HG03280 (cell line): ENCODE data around the gene PTPRZ1.

Experiments used
- ATAC-seq: cut with Tn5 transposase; IDR thresholded peaks from one replicate; pipeline ENCODE4 v1.9.1; 2021; ENCODE audit warnings: mild to moderate bottlenecking, moderate library complexity; ENCODE audit not compliant: unreplicated experiment

The PTPRZ1 gene

DNA sequence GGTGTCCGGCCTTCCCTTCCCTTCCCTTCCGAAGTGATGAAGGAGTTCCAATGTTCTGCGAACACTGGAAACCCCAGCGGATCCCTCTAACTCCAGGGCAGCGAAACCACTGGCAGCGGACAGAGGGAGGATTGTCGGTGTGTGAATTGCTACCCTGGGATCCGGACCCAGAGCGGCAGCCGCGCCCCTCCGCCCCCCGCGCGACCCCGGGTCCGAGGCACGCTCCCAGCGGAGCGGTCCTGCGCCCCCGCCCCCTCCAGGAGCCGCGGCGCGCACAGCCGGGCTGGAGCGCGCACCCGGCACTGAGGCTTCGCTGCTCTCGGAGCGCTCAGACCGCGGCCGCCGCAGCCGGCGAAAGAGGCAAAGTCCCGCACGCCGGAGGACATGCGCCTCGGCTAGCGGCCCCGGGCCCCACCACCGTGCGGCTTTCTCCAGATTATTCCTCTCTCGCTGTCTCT lies at the start of gene PTPRZ1:
PTPRZ1 (plus strand) TSS at position 331 of the 458 bp plus-strand sequence. CDS start 339 bp downstream, outside the sequence.
- no peak for ATAC-seq

DNA sequence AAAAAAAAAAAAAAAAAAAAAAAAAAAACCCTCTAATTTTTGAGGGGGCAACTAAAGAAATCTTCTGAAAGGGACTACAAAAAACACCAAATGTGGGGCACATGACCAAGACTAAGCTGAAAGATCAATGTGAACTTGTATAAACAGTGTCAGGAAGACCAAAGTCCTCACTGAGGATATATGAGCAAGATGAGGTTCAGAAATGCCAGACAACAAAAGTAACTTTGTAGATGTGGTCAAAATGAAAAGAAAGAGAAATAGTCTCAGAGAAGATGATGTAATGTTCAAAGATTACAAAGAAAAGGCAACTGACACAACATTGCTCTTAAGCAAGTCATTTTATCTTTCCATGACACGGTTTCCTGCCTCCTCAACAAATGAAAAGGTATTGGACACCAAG lies 48.7 kb upstream of the PTPRZ1 start:
- no peak for ATAC-seq

DNA sequence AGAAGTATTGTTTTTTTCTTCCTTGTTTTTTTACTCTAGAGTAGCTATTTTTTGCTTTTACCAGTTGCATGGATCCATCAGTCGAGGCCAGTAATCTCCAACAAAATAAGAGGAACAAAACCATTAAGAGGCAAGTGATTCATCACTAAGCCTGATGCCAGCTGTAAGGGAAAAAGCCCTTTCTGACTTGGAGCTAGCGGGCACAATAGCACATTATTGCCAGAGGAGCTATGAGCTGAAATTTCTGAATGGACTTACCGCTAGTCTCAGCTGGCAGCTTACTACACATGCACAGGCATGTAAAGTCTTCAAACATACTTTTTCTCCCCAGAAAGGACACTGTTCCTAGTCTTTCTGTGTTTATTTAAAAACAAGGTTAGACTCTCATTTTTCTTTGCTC lies 41.6 kb upstream of the PTPRZ1 start:
- ATAC-seq = no peak

DNA sequence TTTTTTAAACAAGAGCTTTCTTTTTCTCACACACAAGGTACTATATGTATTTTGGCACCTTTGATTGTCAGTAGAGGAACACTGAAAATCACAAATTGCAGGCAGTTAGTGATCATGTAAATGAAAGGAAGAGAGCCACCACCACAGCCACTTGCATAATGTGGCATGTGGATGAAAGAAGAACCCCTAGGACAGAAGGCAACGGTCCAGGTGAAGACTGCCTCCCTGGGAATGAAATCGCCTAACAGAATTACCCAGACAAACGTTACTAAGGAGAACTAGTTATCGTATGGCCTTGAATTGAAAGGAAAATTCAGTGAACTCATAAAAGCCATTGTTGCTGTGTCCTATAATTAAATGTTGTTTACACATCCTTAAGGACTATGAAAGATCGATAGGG lies 41.2 kb upstream of the PTPRZ1 start:
- ATAC-seq = no peak

DNA sequence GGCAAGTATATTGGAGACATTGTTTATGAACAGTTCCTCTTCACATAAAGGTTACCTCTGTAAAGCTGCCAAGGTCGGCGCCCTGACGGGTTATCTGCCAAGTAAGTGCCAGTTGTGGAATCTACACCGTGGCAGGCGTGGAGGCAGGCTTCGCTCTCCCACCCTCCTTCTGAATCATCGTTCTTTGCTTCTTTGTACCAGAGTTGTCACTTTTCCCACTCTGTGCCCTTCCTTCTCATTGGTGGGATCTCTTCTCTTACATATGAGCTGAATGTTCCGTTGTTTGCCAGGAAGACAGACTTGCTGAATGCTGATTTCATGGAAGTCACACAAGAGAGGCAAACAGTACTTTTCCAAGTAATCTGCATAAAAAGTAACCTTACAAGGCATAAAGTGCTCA lies 40.6 kb upstream of the PTPRZ1 start:
- no peak for ATAC-seq

DNA sequence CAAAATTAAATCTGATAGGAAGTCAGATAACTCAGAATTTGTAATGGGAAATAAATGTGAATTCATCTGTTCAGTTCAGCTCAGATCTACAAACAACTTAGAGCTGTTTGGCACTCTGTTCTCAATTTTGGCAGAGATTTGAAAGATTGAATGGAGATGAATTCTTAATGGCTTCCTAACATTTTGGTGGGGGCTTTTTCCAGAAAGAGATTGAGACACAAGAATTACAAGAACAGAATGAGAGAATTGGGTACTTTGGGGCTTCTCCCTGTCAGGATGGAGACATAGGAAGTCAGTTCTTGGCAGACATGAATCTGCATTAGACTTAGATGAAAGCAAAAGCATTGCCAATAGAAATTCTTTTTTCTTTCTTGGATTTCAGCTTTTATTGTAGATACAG lies 39.0 kb upstream of the PTPRZ1 start:
- no peak for ATAC-seq

DNA sequence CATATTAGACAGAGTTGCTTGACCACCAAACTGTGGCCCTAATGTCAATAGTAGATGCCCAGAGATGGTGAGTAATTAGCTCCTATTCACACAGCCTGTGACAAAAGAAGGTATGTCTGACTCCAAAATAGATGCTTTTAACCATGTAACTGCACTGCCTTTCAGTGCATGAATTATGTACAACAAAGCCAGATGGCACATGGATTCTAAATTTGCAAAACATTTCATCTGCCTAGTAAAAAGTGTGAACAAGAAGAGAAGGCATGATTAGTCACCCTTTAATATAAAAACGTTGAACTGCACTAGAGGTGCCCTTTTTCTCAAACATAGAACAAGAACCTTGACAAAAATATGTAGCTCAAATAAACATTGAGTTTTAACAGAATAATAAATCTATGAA lies 35.5 kb upstream of the PTPRZ1 start:
- ATAC-seq = no peak

DNA sequence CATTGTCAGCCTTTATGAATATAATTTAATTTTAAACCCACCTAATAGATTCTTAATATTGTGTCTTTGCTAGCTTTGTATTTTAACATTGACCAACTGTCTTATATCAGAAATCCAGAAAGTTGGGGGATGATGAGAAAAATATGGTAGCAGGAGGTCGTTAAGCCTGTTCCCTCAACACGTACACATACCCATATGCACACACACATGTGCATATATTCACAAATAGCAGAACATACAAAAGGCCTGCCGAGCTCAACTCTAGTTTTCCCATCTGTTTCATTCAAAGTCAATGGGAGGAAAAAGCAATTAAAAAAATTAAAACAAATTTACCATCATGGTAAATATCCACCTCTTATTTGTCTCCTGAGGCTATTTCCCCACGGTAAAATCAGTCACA lies 25.9 kb upstream of the PTPRZ1 start:
- ATAC-seq = no peak

DNA sequence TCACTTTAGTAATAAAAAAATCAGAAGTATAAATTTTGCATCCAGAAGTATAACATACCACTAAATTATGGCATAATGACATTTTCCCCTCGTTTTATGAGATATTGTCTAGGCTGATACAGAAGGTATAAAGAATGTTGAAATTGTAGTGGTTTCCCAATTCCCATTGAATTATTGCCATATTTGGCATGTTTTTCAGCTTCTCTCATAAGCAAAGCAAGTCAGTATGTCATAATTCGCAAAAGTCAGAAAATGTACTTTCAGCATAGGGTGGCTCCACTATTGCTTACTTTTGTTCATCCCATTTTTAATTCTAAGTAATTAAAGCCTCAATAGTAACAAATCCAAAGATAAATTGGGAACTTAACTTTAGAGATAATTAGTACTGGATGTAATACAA lies 19.7 kb upstream of the PTPRZ1 start:
- ATAC-seq = no peak

DNA sequence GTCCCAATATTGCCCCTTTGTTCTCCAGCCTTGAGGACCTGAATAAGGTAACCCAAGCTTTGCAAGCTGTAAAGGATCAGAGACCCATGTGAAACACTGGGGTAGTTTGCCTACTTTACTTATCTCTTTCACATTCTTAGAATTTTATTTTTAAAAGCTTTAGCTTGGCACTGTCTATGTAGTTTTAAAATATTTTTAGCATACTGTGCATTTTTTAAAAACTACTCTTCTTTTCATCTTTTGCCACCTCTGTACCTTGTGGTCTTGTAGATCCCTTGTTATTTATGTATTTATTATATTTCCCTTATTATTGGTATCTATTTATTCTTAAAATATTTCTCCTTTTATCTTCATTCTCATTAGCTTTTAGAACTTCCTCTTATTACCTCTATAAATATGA lies 12.0 kb upstream of the PTPRZ1 start:
- no peak for ATAC-seq

DNA sequence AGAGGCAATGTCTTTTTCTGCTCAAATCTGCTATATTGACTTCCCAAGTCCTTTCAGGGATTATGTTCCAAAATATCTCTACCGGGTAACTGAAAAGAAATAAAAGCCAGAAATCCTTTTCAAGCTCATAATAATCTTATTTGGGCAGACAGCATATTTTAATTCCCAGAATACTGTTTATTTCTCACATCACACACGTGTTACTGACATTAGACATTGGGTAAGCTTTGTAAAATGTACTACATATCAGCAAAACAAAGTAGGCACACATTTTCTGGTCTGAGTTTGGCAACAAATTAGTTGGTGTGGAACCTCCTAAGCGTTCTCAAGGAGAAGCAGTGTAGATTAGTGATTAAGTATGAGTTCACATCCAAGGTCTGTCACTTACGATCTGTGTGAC lies 10.4 kb upstream of the PTPRZ1 start:
- no peak for ATAC-seq

DNA sequence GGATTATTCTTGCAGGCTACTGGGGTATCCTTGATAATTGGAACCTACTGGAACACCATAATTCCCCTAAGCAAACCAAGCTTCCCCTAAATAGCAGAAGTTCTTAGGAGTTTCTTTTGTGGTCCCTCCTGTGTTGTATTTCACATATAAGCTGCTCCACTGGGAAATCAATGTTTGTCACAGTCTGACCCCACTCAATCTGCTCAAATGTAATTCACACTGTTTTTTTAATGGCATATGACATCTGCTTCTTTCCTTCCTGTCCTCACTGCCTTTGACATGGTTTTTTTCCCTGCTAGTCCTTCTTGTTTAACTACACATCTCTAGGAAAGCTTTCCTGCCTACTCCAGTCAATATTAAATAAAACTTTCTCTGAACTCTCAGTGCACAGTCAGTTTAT lies 1.8 kb upstream of the PTPRZ1 start:
- no peak for ATAC-seq

DNA sequence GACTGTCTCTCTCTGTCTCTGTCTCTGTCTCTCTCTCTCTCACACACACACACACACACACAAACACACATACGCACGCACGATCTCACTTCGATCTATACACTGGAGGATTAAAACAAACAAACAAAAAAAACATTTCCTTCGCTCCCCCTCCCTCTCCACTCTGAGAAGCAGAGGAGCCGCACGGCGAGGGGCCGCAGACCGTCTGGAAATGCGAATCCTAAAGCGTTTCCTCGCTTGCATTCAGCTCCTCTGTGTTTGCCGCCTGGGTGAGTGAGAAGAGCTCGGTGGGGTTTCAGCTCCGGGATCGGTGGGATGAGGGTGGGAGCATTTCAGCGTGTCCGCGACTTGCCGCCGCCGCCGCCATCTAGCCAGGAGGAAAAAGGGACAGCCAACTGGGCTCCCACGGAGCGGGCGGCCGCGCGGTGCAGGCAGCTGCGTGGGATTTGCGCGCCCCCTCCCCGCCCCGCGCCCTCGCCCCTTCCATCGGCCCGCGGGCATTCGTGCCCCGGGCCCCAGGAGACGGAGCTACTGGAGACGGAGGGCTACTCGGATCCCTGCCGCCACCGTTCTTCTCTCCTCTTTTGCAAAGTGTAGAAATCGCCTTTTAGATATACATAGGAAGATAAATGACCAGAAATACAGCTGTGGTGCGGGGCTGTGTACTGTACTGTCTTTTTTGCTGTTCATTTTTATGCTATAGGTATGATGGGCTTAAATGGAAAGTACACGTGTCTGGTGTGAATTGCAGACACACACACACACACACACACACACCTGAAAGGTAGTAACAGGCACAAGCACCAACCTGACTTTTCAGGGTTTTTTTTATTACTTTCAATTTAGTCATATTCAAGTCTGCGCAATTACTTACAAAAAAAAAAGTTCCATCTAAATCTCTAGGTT lies 581 bp downstream of the PTPRZ1 start:
- ATAC-seq = no peak

DNA sequence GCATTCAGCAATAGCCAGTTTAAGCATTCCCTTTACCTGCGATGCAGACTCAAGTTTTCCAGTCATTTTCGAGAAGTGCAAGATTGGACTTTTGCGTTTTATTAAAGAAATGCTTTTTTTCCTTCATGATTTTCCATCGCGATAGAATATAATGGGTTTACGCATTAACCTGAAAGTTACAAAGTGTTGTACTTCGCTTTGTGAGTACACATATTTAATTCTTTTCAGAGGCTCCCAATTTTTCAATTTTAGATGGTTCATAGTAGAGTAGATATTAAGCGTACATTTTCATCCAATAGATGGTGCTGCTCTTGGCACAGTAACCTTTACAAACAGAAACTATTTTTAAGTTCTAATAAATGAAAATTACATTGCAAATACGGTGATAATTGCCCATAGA lies 1.3 kb downstream of the PTPRZ1 start:
- no peak for ATAC-seq

DNA sequence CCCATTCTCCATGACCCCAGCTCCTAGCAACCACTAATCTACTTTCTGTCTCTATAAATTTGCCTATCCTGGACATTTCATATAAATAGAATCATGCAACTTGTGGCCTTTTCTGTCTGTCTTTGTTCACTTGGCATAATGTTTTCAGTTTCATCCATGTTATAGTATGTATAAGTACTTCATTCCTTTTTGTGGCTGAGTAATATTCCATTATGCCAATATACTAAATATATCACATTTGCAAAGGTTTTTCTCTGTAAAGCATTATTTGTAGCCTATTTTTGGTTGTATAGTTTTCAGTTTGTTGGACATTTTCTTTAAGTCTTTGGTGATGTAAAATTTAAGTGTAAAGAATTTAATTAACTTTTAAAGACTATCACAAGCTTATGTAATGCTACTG lies 2.2 kb downstream of the PTPRZ1 start:
- no peak for ATAC-seq

DNA sequence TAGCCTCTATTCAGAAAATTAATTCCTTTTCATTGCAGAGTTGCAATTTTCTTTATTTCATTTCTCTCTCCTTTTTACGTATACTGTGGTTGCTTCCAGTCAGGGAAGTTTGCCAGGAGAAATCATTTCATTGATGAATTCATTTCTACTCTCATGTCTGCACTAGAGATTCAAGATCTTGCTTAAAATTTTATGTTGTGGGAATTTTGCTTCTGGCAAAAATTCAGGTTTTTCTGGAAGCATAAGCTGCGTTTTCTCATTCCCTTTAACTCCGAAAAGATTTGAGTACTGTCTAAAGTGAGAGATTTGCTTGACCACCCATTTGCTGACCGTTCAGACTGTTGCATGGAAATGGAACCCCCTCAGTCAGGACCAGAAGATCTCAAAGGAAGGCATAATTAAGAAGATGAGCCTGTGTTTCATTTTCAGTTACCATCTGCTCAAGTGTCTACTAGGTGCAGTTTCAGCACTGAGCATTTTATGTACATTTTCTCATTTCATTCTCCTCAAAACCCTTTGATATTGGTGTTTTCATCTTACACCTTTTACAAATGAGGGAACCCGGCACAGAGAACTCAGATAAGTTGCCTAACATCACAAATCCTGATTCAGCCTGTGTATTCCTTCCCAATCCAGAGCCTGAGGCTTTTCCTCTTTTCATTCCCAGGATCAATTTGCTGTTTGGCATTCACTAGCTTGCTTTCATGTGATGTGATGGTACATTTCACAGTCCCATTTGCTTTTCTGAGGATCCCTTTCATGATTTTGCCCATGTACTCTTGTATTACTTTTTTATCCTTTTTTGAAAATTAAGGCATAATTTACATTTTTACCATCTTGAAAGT lies 3.9 kb downstream of the PTPRZ1 start:
- no peak for ATAC-seq

DNA sequence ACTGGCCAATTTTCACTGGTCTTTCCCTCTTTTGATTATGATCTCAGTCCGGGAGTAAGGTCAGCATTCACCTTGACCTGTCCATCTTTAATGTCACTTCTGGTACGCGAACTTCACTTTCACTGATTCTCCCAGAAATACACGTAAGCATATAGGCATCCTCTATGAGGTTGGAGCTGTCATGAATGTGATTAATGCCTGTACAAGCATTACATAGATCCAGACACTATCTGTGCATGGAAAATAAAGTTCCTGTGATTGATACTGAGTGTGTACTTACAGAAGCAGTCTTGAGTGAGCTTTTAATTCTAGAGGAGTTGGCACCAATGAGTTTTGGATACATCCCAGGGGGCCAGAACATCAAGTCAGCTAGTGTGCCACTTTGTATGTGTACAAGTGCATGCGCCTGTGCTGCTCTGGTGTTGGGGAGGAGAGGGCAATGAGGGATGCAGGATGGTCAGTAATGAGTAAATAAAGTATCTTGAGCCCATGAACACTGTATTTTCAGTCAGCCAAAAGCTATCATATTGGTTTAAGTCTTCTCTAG lies 6.0 kb downstream of the PTPRZ1 start:
- ATAC-seq = no peak

DNA sequence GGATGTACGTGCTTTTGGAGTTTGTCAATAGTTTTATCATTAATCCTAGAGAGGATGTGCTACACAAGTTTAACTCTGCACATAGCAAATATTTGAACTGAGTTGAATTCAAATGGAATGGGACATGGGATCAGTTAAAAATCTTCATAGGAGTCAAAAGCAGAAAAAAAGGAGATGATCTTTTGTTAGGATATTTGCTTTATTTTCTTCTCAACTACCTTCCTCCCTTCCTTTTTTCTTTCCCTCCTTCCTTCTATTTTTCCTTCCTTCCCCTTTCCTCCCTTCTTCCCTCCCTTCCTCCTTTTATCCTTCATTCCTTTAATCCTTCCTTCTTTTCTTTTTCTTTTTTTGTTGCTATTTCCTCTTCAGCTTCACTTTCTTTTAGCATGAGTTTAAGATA lies 6.6 kb downstream of the PTPRZ1 start:
- ATAC-seq = no peak

DNA sequence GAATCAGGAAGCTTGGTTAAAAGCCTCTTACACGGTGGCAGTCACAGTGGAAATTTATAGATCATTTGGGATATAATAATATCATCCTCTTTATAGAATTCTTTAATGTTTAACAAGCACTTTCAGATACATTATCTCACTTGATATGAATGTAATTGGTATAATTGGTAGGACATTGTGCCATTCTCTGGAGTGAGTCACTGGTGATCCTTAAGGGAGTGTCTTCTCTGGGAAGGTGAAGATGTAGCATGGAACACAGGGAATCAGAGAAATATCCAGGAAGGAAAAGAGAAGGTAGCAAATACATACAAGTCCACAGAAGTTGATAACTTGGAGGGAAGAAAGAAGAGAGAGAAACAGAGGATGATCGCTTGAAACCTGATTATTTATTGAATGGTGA lies 9.8 kb downstream of the PTPRZ1 start:
- ATAC-seq = no peak

DNA sequence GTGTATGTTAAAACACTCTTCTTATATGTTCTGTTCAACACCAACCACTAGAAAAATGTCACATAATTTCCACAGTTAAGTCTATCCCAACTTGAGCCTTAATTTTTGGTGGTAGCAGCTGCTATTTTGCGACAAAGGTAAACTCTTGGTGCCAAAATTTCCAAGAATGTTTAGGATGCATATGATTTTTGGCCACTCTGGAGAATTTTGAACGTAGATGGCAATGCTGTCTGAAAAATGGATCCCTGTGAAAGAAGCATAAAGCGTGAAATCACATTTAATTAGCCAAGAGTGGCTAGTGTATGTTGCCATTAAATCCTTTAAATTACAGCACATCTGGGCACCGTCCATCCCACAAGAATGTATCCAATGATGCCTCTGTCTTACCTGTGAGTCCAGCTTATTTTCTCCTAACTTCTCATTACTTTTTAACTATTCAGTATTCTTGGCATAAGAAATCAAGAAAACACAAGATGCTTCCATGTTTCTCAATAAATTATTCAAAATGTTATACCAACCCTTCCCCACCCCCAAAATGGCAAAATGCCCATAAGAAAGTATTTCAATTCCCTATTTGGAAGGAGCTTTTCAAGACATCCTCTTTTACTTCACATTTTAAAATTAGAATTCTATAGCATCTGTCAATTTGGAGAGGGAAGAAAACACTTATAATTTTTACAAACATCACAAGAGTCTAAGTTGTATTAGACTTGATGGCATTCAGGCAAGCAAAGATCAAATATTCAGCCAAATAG lies 12.4 kb downstream of the PTPRZ1 start:
- ATAC-seq = no peak

DNA sequence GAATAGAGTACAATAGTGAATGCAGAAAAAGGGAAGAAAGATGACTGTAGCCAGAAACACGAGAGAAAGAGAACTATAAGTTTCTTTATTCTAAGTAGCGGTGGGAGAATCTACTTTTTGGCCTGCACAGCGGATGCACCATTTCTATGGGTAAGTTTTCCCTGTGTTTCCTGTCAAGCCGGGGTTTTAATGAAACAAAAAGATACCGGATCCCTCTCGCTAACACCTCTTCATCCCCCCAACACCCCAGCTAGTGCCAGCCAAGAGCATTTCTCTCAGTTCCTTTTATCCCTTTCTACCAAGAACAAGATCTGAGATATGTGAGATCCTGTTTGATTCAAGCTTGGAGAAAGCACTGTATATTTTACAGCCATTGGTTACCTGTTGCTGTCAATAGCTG lies 14.7 kb downstream of the PTPRZ1 start:
- no peak for ATAC-seq
